ENCODE measurements around the gene THAP3. TPM values are rescaled to one million over a fixed set of nuclear protein-coding genes. Genes with fewer than 3 reads are reported as not detected.

The THAP3 gene
- total RNA-seq, 1 experiment from 2014 or later, result 11.5 TPM

DNA sequence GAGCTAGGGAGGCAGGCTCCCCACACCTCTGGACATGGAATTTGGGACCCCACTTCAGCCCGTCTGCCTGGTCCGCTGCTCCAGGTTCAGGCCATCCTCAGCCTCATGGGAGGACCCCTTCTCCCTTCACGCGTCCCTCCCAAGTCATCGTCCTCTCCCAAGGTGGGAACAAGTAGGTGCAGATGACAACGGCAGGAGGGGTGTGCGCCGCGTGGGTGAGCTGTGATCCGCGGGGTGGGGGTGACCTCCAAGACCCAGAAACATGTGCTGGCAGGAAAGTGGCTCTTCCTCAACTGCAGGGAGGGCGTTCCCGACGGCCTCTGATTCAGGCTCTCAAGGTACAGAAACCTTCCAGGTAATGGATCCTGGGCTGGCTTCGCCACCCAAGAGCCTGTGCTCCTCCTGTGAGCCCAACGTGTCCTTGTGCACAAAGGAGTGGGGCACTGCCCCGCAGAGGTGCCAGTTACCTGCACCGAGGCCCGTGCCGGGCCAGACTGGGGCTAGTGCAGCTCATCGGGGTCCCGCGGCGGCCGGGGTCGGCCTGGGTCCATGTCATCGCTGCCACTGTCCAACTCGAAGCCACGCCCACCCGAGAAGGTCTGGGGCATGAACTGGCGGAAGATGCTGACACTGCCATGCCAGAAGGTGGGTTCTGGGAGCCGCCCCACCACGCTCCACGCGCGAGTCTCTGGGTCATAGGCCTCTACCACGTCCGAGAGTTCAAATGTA is 31.6 kb upstream of the THAP3 start:
- intact Hi-C loops (cut with micrococcal nuclease; ENCODE audit: unreplicated experiment), result no loop called here
- Mint-ChIP-seq H3K36me3 (ENCODE audit: insufficient read depth, unreplicated experiment) (peaks cover 22% of the 10 kb centered on the region), H3K9me3 (ENCODE audit: low read depth, unreplicated experiment) (no peaks in the 10 kb centered on the region), H3K27ac (ENCODE audit: unreplicated experiment) (no peak overlapping the region), H3K4me3 (ENCODE audit: low read depth, unreplicated experiment) (no peak overlapping the region), H3K27me3 (ENCODE audit: unreplicated experiment) (no peaks in the 10 kb centered on the region), H3K4me1 (ENCODE audit: low read depth, unreplicated experiment) (no peaks in the 10 kb centered on the region)
- BruUV-seq (replicated peaks), result no TSS peak
- CTCF ChIA-PET, result no interaction called here
- TF ChIP-seq, protein P1, sequence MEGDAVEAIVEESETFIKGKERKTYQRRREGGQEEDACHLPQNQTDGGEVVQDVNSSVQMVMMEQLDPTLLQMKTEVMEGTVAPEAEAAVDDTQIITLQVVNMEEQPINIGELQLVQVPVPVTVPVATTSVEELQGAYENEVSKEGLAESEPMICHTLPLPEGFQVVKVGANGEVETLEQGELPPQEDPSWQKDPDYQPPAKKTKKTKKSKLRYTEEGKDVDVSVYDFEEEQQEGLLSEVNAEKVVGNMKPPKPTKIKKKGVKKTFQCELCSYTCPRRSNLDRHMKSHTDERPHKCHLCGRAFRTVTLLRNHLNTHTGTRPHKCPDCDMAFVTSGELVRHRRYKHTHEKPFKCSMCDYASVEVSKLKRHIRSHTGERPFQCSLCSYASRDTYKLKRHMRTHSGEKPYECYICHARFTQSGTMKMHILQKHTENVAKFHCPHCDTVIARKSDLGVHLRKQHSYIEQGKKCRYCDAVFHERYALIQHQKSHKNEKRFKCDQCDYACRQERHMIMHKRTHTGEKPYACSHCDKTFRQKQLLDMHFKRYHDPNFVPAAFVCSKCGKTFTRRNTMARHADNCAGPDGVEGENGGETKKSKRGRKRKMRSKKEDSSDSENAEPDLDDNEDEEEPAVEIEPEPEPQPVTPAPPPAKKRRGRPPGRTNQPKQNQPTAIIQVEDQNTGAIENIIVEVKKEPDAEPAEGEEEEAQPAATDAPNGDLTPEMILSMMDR (IDR thresholded peaks at IDR 0.05; ENCODE audit: unreplicated experiment), result no peak
- DNase-seq, result no peak

DNA sequence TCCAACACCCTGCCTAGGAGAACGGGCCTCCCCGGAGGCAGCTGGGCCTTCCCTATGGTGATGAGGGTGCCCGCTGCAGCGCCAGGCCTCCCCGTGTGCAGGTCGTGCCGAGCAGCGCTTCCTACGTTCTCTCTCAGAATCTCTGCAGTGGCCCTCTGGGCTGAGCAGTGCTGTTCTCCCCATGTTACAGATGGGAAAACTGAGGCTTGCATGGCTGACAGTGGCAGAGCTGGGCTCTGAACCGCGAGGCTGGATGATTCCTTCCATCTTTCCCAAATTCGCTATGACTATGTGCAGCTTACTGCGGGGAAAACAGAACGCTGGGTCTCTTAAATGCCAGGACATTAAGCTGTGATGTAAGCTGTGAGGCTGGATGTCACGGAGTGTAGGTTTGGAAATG is 30.9 kb upstream of the THAP3 start:
- H3K4me1 Mint-ChIP-seq (ENCODE audit: low read depth, unreplicated experiment), result no peaks in the 10 kb centered on the region
- intact Hi-C loops (cut with micrococcal nuclease; ENCODE audit: unreplicated experiment), result no loop called here
- DNase-seq, result no peak
- peaks cover 29% of the 10 kb centered on the region for H3K36me3 Mint-ChIP-seq (ENCODE audit: insufficient read depth, unreplicated experiment)
- CTCF ChIA-PET, result no interaction called here
- no peaks in the 10 kb centered on the region for H3K9me3 Mint-ChIP-seq (ENCODE audit: low read depth, unreplicated experiment)
- no peak overlapping the region for H3K4me3 Mint-ChIP-seq (ENCODE audit: low read depth, unreplicated experiment)
- H3K27ac Mint-ChIP-seq (ENCODE audit: unreplicated experiment), result no peak overlapping the region
- BruUV-seq (replicated peaks), result no TSS peak
- TF ChIP-seq, protein P1 (IDR thresholded peaks at IDR 0.05; ENCODE audit: unreplicated experiment), result no peak
- no peaks in the 10 kb centered on the region for H3K27me3 Mint-ChIP-seq (ENCODE audit: unreplicated experiment)

- H3K9me3 Mint-ChIP-seq (ENCODE audit: low read depth, unreplicated experiment), result no peaks in the 10 kb centered on the region
- no TSS peak for BruUV-seq (replicated peaks)
- CTCF ChIA-PET, result no interaction called here
- H3K4me3 Mint-ChIP-seq (ENCODE audit: low read depth, unreplicated experiment), result no peak overlapping the region
- no peak for DNase-seq
- H3K36me3 Mint-ChIP-seq (ENCODE audit: insufficient read depth, unreplicated experiment), result peaks cover 41% of the 10 kb centered on the region
- no peaks in the 10 kb centered on the region for H3K4me1 Mint-ChIP-seq (ENCODE audit: low read depth, unreplicated experiment)
- H3K27me3 Mint-ChIP-seq (ENCODE audit: unreplicated experiment), result no peaks in the 10 kb centered on the region
- TF ChIP-seq, protein P1 (IDR thresholded peaks at IDR 0.05; ENCODE audit: unreplicated experiment), result no peak
- H3K27ac Mint-ChIP-seq (ENCODE audit: unreplicated experiment), result no peak overlapping the region
- intact Hi-C loops (cut with micrococcal nuclease; ENCODE audit: unreplicated experiment), result no loop called here
Observed at GRCh38 chr1:6594977-6595740, 29.5 kb upstream of the THAP3 start.

DNA sequence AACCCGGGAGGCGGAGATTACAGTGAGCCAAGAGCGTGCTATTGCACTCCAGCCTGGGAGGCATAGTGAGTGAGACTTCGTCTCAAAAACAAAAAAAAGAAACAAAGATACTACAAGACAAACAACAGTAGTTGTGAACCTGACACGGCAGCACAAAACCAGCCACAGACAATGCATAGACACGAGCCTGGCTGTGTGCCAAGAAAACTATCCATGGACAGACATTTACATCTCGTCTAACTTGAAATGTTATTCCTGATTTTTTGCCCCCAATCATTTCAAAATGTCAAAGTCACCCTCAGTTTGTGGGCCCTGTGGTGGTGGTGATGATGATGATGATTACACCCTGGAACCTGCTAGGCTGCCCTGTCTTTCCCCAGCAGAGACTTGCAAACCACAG is 28.3 kb upstream of the THAP3 start:
- BruUV-seq (replicated peaks), result no TSS peak
- DNase-seq, result no peak
- H3K4me3 Mint-ChIP-seq (ENCODE audit: low read depth, unreplicated experiment), result no peak overlapping the region
- H3K27me3 Mint-ChIP-seq (ENCODE audit: unreplicated experiment), result no peaks in the 10 kb centered on the region
- no peaks in the 10 kb centered on the region for H3K4me1 Mint-ChIP-seq (ENCODE audit: low read depth, unreplicated experiment)
- no peaks in the 10 kb centered on the region for H3K9me3 Mint-ChIP-seq (ENCODE audit: low read depth, unreplicated experiment)
- TF ChIP-seq, protein P1 (IDR thresholded peaks at IDR 0.05; ENCODE audit: unreplicated experiment), result no peak
- H3K36me3 Mint-ChIP-seq (ENCODE audit: insufficient read depth, unreplicated experiment), result peaks cover 53% of the 10 kb centered on the region
- intact Hi-C loops (cut with micrococcal nuclease; ENCODE audit: unreplicated experiment), result no loop called here
- CTCF ChIA-PET, result no interaction called here
- H3K27ac Mint-ChIP-seq (ENCODE audit: unreplicated experiment), result no peak overlapping the region

All from Calu3 (cell line).